AG09319 (cell line): ENCODE results near the gene PREX1.

Source experiments
- DNase-seq: peaks from one replicate; pipeline ENCODE4 v3.0.0-alpha.2; 2010; ENCODE audit warnings: low read depth; ENCODE audit errors: extremely low read depth
- TF ChIP-seq, protein P1 (sequence below): IDR thresholded peaks from 2 replicates; pipeline ENCODE4 v1.5.1; 2011; ENCODE audit warnings: low read depth, mild to moderate bottlenecking, inconsistent platforms, low read length, moderate library complexity

The PREX1 gene

GRCh38 chr20:48625136-48625900 is 202.5 kb downstream of the PREX1 start:
- DNase-seq, result no peak
- TF ChIP-seq, protein P1, sequence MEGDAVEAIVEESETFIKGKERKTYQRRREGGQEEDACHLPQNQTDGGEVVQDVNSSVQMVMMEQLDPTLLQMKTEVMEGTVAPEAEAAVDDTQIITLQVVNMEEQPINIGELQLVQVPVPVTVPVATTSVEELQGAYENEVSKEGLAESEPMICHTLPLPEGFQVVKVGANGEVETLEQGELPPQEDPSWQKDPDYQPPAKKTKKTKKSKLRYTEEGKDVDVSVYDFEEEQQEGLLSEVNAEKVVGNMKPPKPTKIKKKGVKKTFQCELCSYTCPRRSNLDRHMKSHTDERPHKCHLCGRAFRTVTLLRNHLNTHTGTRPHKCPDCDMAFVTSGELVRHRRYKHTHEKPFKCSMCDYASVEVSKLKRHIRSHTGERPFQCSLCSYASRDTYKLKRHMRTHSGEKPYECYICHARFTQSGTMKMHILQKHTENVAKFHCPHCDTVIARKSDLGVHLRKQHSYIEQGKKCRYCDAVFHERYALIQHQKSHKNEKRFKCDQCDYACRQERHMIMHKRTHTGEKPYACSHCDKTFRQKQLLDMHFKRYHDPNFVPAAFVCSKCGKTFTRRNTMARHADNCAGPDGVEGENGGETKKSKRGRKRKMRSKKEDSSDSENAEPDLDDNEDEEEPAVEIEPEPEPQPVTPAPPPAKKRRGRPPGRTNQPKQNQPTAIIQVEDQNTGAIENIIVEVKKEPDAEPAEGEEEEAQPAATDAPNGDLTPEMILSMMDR, result no peak

DNA sequence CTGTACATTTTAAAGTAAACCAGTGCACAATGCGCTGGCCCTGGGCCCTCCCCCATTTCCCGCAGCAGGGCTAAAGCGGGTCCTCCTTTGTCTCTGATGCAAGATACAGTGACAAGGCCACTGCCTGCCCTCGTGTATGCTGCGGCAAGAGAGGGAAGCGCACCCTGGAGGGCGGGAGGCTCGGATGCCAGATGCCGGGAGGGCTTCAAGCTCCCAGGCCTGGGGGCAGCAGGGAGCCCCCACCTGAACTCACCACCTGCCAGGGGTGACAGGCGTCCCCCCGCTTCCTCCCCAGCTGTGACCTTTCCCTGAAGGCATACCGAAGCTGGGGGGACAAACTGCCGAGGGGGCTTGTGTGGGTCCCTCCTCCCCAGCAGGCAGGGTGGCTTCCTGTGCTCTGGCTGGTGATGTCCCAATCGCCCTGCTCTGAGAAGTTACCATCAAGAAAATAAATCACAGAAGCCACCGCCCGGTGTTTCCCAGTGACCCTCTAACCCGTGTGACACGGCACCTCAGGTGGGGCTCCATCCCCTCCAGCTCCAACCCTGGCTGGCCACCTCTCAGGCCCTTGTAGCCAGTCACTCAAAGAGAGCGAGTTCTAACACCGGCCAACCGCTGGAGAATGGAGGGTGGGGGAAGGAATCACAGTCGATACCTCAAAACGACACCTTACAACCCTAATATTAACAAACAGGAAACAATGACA is 203.3 kb downstream of the PREX1 start:
- DNase-seq, result no peak

GRCh38 chr20:48623906-48624265 is 203.9 kb downstream of the PREX1 start:
- TF ChIP-seq, protein P1, result no peak
- no peak for DNase-seq

More for the DNA sequence above, 203.3 kb downstream of the PREX1 start:
- TF ChIP-seq, protein P1, result no peak

DNA sequence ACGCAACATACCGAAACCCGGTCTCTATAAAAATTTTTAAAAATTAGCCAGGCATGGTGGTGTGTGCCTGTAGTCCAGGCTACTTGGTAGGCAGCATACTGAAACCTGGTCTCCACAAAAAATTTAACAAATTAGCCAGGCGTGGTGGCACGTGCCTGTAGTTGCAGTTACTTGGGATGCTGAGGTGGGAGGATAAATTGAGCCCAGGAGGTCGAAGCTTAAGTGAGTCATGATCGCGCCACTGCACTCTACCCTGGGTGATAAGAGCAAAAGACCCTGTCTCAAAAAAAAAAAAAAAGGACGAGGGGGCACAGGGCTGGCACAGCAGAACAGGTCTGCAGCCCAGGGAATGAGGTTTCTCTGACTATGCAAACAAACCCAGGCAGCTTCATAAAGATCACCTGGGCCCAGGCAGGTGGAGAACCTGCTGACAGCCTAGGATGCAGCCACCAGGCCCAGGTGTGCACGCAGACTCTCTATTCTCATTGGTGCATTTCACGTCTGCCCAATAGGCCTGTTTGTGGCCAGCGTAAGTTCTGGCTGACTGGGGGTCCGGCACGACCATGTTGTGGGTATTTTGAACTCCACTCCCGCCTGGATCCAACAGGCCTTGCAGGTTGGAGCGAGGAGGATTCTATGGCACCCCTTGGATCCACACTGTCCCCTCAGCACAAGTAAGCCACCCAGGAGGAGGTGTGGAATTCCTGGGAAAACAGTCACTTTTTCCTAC is 204.5 kb downstream of the PREX1 start:
- no peak for DNase-seq
- TF ChIP-seq, protein P1, result no peak

DNA sequence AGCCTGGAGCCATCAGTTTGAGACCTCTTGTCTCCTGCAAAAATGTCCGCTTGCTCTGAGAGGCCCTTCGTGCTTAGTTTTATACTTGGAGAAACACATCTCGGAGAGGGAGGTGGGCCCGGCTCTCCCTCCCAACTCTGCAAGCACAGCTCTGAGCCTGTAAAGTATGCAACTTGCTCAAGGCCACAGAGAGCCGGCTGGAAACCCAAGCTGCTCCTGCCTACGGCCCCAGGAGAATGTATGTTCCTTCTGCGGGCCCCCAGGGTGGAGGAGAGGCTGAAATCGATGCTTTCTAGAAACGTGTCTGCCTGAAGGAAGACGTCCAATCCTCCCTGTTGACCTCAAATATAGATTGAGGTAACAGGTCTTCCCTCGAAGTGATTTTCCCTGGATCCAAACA is 205.4 kb downstream of the PREX1 start:
- TF ChIP-seq, protein P1, result no peak
- no peak for DNase-seq

- TF ChIP-seq, protein P1, result no peak
- DNase-seq, result no peak
Measured at GRCh38 chr20:48621376-48622078, 206.3 kb downstream of the PREX1 start.
